GM18508 (cell line): ENCODE data around the gene VSTM4.

Experiments
- ATAC-seq: cut with Tn5 transposase; IDR thresholded peaks from one replicate; pipeline ENCODE4 v1.9.1; 2021; ENCODE audit warnings: moderate number of reproducible peaks; ENCODE audit not compliant: insufficient read depth, unreplicated experiment

Gene VSTM4

GRCh38 chr10:49119746-49120145, 4.4 kb upstream of the VSTM4 start:
- ATAC-seq = no peak

- ATAC-seq = no peak
Observed at GRCh38 chr10:49118430-49119074, 3.2 kb upstream of the VSTM4 start.

GRCh38 chr10:49117376-49118070, 2.2 kb upstream of the VSTM4 start:
- ATAC-seq = no peak

- ATAC-seq = no peak
Observed at GRCh38 chr10:49116509-49117375, 1.4 kb upstream of the VSTM4 start.

GRCh38 chr10:49115796-49116508, 630 bp upstream of the VSTM4 start:
- ATAC-seq = no peak

GRCh38 chr10:49114718-49115014, 656 bp downstream of the VSTM4 start:
- no peak for ATAC-seq

- no peak for ATAC-seq
Observed at GRCh38 chr10:49113741-49114141, 1.6 kb downstream of the VSTM4 start.

- no peak for ATAC-seq
Observed at GRCh38 chr10:49112851-49113250, 2.5 kb downstream of the VSTM4 start.

- no peak for ATAC-seq
Observed at GRCh38 chr10:49112098-49112497, 3.2 kb downstream of the VSTM4 start.

GRCh38 chr10:49111320-49111698, 4.0 kb downstream of the VSTM4 start:
- no peak for ATAC-seq

GRCh38 chr10:49110684-49111319, 4.5 kb downstream of the VSTM4 start:
- ATAC-seq = no peak

- no peak for ATAC-seq
Observed at GRCh38 chr10:49109669-49110340, 5.5 kb downstream of the VSTM4 start.

GRCh38 chr10:49108656-49109055, 6.7 kb downstream of the VSTM4 start:
- no peak for ATAC-seq

- ATAC-seq = no peak
Observed at GRCh38 chr10:49107887-49108267, 7.4 kb downstream of the VSTM4 start.

GRCh38 chr10:49107111-49107886, 8.0 kb downstream of the VSTM4 start:
- no peak for ATAC-seq

- ATAC-seq = no peak
Observed at GRCh38 chr10:49106451-49106850, 8.9 kb downstream of the VSTM4 start.

- ATAC-seq = no peak
Observed at GRCh38 chr10:49105076-49105475, 10.2 kb downstream of the VSTM4 start.

- no peak for ATAC-seq
Observed at GRCh38 chr10:49104323-49104722, 11.0 kb downstream of the VSTM4 start.

GRCh38 chr10:49103761-49104160, 11.6 kb downstream of the VSTM4 start:
- ATAC-seq = no peak
